Liver (tissue), 9 donors: ENCODE results near the gene CEP68. TPM values are rescaled to one million over a fixed set of nuclear protein-coding genes. Genes with fewer than 3 reads are reported as not detected.

Source experiments
- DNase-seq: peaks from one replicate; pipeline ENCODE4 v3.0.0-alpha.2; 2017; ENCODE audit warnings: low spot score
- H3K27ac ChIP-seq, 2 donors: one replicate each; pipeline ENCODE4 v1.7.0; 2013; ENCODE audit warnings: inconsistent platforms in 2 of 2, low read length in 2 of 2, control low read depth in 1 of 2, low read depth in 1 of 2, mild to moderate bottlenecking in 1 of 2
- H3K27me3 ChIP-seq, 4 donors: one replicate each; pipeline versions ENCODE4 v1.6.1 to v1.7.0; 2013; ENCODE audit warnings: low read length in 3 of 4, inconsistent platforms in 1 of 4, mild to moderate bottlenecking in 1 of 4, moderate library complexity in 1 of 4; ENCODE audit not compliant: control insufficient read depth in 4 of 4, insufficient read depth in 4 of 4
- H3K36me3 ChIP-seq, 4 donors: one replicate each; pipeline versions ENCODE4 v1.6.1 to v1.7.0; 2013; ENCODE audit warnings: low read length in 3 of 4, mild to moderate bottlenecking in 3 of 4, low read depth in 1 of 4, moderate library complexity in 1 of 4; ENCODE audit not compliant: control insufficient read depth in 4 of 4, insufficient read depth in 3 of 4
- H3K4me1 ChIP-seq, 4 donors: one replicate each; pipeline versions ENCODE4 v1.6.1 to v1.7.0; 2013; ENCODE audit warnings: low read length in 3 of 4, mild to moderate bottlenecking in 3 of 4, moderate library complexity in 1 of 4; ENCODE audit not compliant: control insufficient read depth in 4 of 4, insufficient read depth in 4 of 4
- H3K4me3 ChIP-seq, 3 donors: one replicate each; pipeline versions ENCODE4 v1.6.1 to v1.7.0; 2013; ENCODE audit warnings: low read length in 3 of 3, control low read depth in 1 of 3, low read depth in 1 of 3, mild to moderate bottlenecking in 1 of 3
- H3K9ac ChIP-seq, 2 donors: one replicate each; pipeline ENCODE4 v1.7.0; 2013; ENCODE audit warnings: low read length in 2 of 2, mild to moderate bottlenecking in 2 of 2, moderate library complexity in 2 of 2, control low read depth in 1 of 2, low read depth in 1 of 2
- H3K9me3 ChIP-seq, 4 donors: one replicate each; pipeline versions ENCODE4 v1.6.1 to v1.7.0; 2013; ENCODE audit warnings: low read length in 3 of 4; ENCODE audit not compliant: control insufficient read depth in 4 of 4
- ATF3 ChIP-seq: IDR thresholded peaks from 2 replicates; pipeline ENCODE4 v1.6.1; 2016; ENCODE audit warnings: antibody characterized with exemption
- FOXA1 ChIP-seq: IDR thresholded peaks from 2 replicates; pipeline ENCODE4 v1.6.1; 2016; ENCODE audit warnings: antibody characterized with exemption
- FOXA2 ChIP-seq: IDR thresholded peaks from 2 replicates; pipeline ENCODE4 v1.6.1; 2016; ENCODE audit warnings: antibody characterized with exemption
- GABPA ChIP-seq, 2 donors: IDR thresholded peaks in 1 of 2; conservative IDR thresholded peaks in 1 of 2; 2 replicates each; pipeline ENCODE4 v1.6.1; 2016; ENCODE audit warnings: antibody characterized with exemption in 2 of 2, mild to moderate bottlenecking in 1 of 2, moderate library complexity in 1 of 2
- HNF4A ChIP-seq, 2 donors: conservative IDR thresholded peaks; 2 replicates each; pipeline ENCODE4 v1.6.1; 2016; ENCODE audit warnings: antibody characterized with exemption in 2 of 2, mild to moderate bottlenecking in 2 of 2
- RXRA ChIP-seq, 2 donors: IDR thresholded peaks; 2 replicates each; pipeline ENCODE4 v1.6.1; 2017 to 2018; ENCODE audit warnings: antibody characterized with exemption in 2 of 2, mild to moderate bottlenecking in 1 of 2
- TAF1 ChIP-seq: conservative IDR thresholded peaks from 2 replicates; pipeline ENCODE4 v1.6.1; 2016; ENCODE audit warnings: antibody characterized with exemption, mild to moderate bottlenecking
- YY1 ChIP-seq: IDR thresholded peaks from 2 replicates; pipeline ENCODE4 v1.6.1; 2016; ENCODE audit warnings: antibody characterized with exemption, mild to moderate bottlenecking
- WGBS: extraction: QIAGEN DNeasy Blood & Tissue Kit; methylation state at CpG from one replicate; pipeline ENCODE4 v1.1.7; 2013; 5-methylcytosine and 5-hydroxymethylcytosine counted together
- polyA plus RNA-seq, 2 donors: library from polyadenylated mRNA; stranded (reverse) in 1 of 2; unstranded in 1 of 2; fragments of 200-250 nt in 1 of 2; fragments of >200 nt in 1 of 2; fragmentation: Nextera tagmentation in 1 of 2; extraction: Ambion mirVana in 1 of 2; gene quantifications; one replicate each; pipeline versions ENCODE4 v1.2.1 to v1.2.3, GENCODE V29; 2013 to 2015
- total RNA-seq, 2 donors: library from RNA; depleted of rRNA; stranded (reverse); fragments of >200 nt; gene quantifications; one replicate each; pipeline ENCODE4 v1.2.3, GENCODE V29; 2014
- TF ChIP-seq, protein P1 (sequence below): IDR thresholded peaks from 2 replicates; pipeline ENCODE4 v1.6.1; 2016; ENCODE audit warnings: antibody characterized with exemption
- TF ChIP-seq, protein P2 (sequence below): IDR thresholded peaks from 2 replicates; pipeline ENCODE4 v1.6.1; 2016; ENCODE audit warnings: antibody characterized with exemption
- donor health status: healthy.
- donor health status: healthy.
- donor health status: healthy.
- donor health status: healthy.
- donor health status: healthy.

CEP68 gene
- total and polyA plus RNA-seq, 4 donors = 2.1 to 5.8 (median 4.1) TPM

- Histone ChIP-seq H3K36me3 (peaks cover 6 to 26% (median 14%) of the 10 kb centered on the region in 4 donors), H3K4me3 (no peak overlapping the region), H3K9ac (no peak overlapping the region), H3K4me1 (peaks cover 4 to 7% (median 6%) of the 10 kb centered on the region in 4 donors), H3K27ac (no peak overlapping the region), H3K9me3 (no peaks in the 10 kb centered on the region), H3K27me3 (no peaks in the 10 kb centered on the region)
- WGBS = 96% methylated on average over 11 of the region's 11 CpGs
- TF ChIP-seq GABPA (IDR thresholded peaks at IDR 0.05 in 1 of 2, conservative IDR thresholded peaks at IDR 0.05 in 1 of 2) (no peak), HNF4A (conservative IDR thresholded peaks at IDR 0.05) (no peak), YY1 (no peak), ATF3 (no peak), TAF1 (no peak), RXRA (IDR thresholded peaks at IDR 0.05) (no peak)
- TF ChIP-seq, protein P1, sequence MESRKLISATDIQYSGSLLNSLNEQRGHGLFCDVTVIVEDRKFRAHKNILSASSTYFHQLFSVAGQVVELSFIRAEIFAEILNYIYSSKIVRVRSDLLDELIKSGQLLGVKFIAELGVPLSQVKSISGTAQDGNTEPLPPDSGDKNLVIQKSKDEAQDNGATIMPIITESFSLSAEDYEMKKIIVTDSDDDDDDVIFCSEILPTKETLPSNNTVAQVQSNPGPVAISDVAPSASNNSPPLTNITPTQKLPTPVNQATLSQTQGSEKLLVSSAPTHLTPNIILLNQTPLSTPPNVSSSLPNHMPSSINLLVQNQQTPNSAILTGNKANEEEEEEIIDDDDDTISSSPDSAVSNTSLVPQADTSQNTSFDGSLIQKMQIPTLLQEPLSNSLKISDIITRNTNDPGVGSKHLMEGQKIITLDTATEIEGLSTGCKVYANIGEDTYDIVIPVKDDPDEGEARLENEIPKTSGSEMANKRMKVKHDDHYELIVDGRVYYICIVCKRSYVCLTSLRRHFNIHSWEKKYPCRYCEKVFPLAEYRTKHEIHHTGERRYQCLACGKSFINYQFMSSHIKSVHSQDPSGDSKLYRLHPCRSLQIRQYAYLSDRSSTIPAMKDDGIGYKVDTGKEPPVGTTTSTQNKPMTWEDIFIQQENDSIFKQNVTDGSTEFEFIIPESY = no peak
- no peak for DNase-seq
Measured at GRCh38 chr2:65020943-65021528, 35.2 kb upstream of the CEP68 start.

DNA sequence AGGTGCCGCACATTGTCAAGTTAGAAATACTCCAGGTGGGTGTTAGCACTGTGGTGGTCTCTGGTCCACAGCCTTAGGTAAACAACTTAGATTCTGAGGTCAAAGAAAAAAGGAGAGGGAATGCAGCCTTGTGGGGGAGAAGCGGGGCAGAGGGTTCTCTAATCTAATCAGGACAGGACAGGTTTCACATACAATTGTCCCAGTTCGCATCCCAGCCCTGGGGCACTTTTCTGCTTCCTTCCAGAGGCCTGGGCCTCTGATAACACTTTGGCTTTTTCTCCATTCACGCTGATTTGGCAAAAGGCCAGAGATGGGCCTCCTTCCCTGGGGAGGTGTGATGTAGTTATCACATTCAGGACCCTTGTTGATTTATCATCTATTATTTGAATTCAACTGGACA, 34.5 kb upstream of the CEP68 start:
- peak; percentile 63 for DNase-seq
- H3K4me3 ChIP-seq = no peak overlapping the region
- TF ChIP-seq, protein P2, sequence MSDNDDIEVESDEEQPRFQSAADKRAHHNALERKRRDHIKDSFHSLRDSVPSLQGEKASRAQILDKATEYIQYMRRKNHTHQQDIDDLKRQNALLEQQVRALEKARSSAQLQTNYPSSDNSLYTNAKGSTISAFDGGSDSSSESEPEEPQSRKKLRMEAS = no peak
- TF ChIP-seq FOXA1 = no peak
- no peak for TF ChIP-seq ATF3
- TF ChIP-seq FOXA2 = no peak
- H3K4me1 ChIP-seq = peaks cover 6 to 14% (median 9%) of the 10 kb centered on the region in 4 donors
- H3K27me3 ChIP-seq = no peaks in the 10 kb centered on the region
- H3K36me3 ChIP-seq = peaks cover 6 to 24% (median 14%) of the 10 kb centered on the region in 4 donors
- no peak overlapping the region for H3K27ac ChIP-seq
- 80% methylated on average over 4 of the region's 4 CpGs for WGBS
- H3K9ac ChIP-seq = no peak overlapping the region
- no peaks in the 10 kb centered on the region for H3K9me3 ChIP-seq

- H3K27me3 ChIP-seq = no peaks in the 10 kb centered on the region
- no peak for TF ChIP-seq ATF3
- TF ChIP-seq, protein P2 = no peak
- no peak for TF ChIP-seq YY1
- TF ChIP-seq, protein P1 = no peak
- TF ChIP-seq GABPA (IDR thresholded peaks at IDR 0.05 in 1 of 2, conservative IDR thresholded peaks at IDR 0.05 in 1 of 2) = no peak
- H3K9ac ChIP-seq = no peak overlapping the region
- H3K4me3 ChIP-seq = no peak overlapping the region
- peaks cover 6 to 24% (median 14%) of the 10 kb centered on the region in 4 donors for H3K36me3 ChIP-seq
- no peak for DNase-seq
- H3K9me3 ChIP-seq = no peaks in the 10 kb centered on the region
- 94% methylated on average over 6 of the region's 6 CpGs for WGBS
- no peak overlapping the region for H3K27ac ChIP-seq
- peaks cover 6 to 14% (median 10%) of the 10 kb centered on the region in 4 donors for H3K4me1 ChIP-seq
Measured at GRCh38 chr2:65022189-65022588, 34.0 kb upstream of the CEP68 start.
